WI38 (cell line): ENCODE results near the gene CACNG6.

Experiments used
- H3K4me3 ChIP-seq: 2 replicates; pipeline ENCODE4 v1.5.1; 2011; ENCODE audit warnings: low read depth, mild to moderate bottlenecking, control low read depth, low read length
- TF ChIP-seq, protein P1 (sequence below): IDR thresholded peaks from 2 replicates; pipeline ENCODE4 v1.5.1; 2012; ENCODE audit warnings: low read depth, mild to moderate bottlenecking, control low read depth, low read length

Gene CACNG6

DNA sequence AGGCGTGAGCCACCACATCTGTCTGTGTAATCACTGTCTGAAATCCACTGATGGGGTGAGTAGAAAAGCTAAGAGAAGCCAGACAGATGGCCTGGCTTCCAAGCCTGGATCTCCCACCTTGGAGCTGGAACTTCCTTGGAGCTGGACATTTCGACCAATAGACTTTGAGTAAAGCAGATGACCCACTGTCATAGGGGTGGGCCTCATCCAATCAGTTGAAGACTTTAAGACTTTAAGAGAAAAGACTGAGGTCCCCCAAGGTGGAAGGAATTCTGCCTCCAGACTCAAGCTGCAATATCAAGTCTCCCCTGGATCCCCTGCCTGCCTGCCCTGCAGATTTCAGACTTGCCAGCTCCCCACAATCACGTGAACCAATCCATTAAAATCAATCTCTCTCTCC, 51.6 kb downstream of the CACNG6 start:
- TF ChIP-seq, protein P1, sequence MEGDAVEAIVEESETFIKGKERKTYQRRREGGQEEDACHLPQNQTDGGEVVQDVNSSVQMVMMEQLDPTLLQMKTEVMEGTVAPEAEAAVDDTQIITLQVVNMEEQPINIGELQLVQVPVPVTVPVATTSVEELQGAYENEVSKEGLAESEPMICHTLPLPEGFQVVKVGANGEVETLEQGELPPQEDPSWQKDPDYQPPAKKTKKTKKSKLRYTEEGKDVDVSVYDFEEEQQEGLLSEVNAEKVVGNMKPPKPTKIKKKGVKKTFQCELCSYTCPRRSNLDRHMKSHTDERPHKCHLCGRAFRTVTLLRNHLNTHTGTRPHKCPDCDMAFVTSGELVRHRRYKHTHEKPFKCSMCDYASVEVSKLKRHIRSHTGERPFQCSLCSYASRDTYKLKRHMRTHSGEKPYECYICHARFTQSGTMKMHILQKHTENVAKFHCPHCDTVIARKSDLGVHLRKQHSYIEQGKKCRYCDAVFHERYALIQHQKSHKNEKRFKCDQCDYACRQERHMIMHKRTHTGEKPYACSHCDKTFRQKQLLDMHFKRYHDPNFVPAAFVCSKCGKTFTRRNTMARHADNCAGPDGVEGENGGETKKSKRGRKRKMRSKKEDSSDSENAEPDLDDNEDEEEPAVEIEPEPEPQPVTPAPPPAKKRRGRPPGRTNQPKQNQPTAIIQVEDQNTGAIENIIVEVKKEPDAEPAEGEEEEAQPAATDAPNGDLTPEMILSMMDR, result no peak
- no peak overlapping the region for H3K4me3 ChIP-seq

DNA sequence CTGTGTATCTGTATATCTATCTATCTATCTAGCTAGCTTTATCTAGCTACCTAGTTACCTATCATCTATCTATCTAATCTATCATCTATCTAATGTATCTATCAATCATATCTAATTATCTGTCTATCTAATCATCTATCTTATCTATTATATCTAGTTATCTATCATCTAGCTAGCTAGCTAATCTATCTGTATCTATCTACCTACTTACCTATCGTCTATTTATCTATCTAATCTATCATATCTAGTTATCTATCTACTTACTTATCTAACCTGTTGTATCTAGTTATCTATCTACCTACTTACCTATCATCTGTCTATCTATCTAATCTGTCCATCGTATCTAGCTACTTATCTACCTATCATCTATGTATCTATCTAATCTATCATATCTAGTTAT, 54.3 kb downstream of the CACNG6 start:
- TF ChIP-seq, protein P1, result no peak
- H3K4me3 ChIP-seq, result no peak overlapping the region

DNA sequence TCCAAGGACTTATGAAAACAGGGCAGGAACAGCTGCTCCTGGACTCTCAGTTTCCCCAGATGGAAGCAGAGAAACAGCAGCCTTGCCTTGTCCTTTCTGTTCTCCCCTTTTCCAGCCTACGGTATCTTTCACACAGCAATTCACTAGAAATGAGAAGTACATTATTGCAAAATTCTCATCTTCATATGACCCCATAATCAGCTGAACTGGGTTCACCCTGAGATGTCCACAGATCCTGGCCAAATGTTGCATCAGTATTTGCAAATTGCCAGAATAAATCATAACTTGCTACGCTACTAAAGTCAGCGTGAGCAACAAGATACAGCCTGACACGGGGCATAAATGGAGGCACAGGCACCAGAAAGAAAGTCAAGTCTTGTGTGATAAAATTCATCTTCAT, 56.2 kb downstream of the CACNG6 start:
- no peak overlapping the region for H3K4me3 ChIP-seq
- TF ChIP-seq, protein P1, result no peak
